IMR-90 (cell line): ENCODE measurements around the gene NPTN. TPM values are rescaled to one million over a fixed set of nuclear protein-coding genes. Genes with fewer than 3 reads are reported as not detected.

Source experiments
- ATAC-seq: fragments of 200-7000 bp; cut with Tn5 transposase; 2 replicates; pipeline ENCODE4 v1.9.1; 2020; ENCODE audit warnings: low read depth, mild to moderate bottlenecking, moderate library complexity
- BruUV-seq: library from RNA; stranded (reverse); fragments of 400-500 nt; replicated peaks from 2 replicates; lab custom pipeline; 2021; lab: Mats Ljungman, UMichigan
- CTCF ChIA-PET: fragments of 300-600 bp; formaldehyde crosslinking; extraction: SDS; loops from one replicate; lab custom pipeline; 2021; ENCODE audit warnings: antibody characterized with exemption; lab: Yijun Ruan, JAX
- POLR2A ChIA-PET: fragments of 300-600 bp; sonication (Branson Sonifier 250); formaldehyde crosslinking; loops from one replicate; lab custom pipeline; 2022; ENCODE audit warnings: antibody characterized with exemption; ENCODE audit not compliant: unreplicated experiment; lab: Charles Lee
- DNase-seq: peaks from one replicate; pipeline ENCODE4 v3.0.0; 2013
- H2AFZ ChIP-seq: replicated peaks from 2 replicates; pipeline ENCODE3; 2013; ENCODE audit warnings: low read length, mild to moderate bottlenecking; ENCODE audit not compliant: poor library complexity
- H2AK5ac ChIP-seq: 2 replicates; pipeline ENCODE4 v1.6.1; 2013; ENCODE audit warnings: low read depth, low read length, inconsistent platforms
- H2AK9ac ChIP-seq: replicated peaks from 2 replicates; pipeline ENCODE3; 2013; ENCODE audit warnings: mild to moderate bottlenecking, low read depth, low read length, moderate library complexity; ENCODE audit not compliant: poor library complexity
- H2BK120ac ChIP-seq: 2 replicates; pipeline ENCODE4 v1.6.1; 2013; ENCODE audit warnings: low read depth, low read length, inconsistent platforms
- H2BK15ac ChIP-seq: 3 replicates; pipeline ENCODE4 v1.6.1; 2013; ENCODE audit warnings: low read depth, low read length, inconsistent platforms
- H2BK20ac ChIP-seq: 2 replicates; pipeline ENCODE4 v1.6.1; 2013; ENCODE audit warnings: low read depth, mild to moderate bottlenecking, inconsistent platforms, low read length, moderate library complexity
- H2BK5ac ChIP-seq: 2 replicates; pipeline ENCODE4 v1.6.1; 2013; ENCODE audit warnings: mild to moderate bottlenecking, low read depth, low read length, inconsistent platforms; ENCODE audit not compliant: poor library complexity, severe bottlenecking
- H3K14ac ChIP-seq: replicated peaks from 2 replicates; pipeline ENCODE4 v1.6.1; 2013; ENCODE audit warnings: low read depth, low read length, inconsistent platforms
- H3K18ac ChIP-seq: 2 replicates; pipeline ENCODE4 v1.6.1; 2013; ENCODE audit warnings: low read depth, low read length, control low read depth
- H3K23ac ChIP-seq: 2 replicates; pipeline ENCODE4 v1.6.1; 2013; ENCODE audit warnings: low read depth, low read length, inconsistent platforms
- H3K27ac ChIP-seq: 2 replicates; pipeline ENCODE4 v1.5.1; 2013; ENCODE audit warnings: mild to moderate bottlenecking, control low read depth, low read length; ENCODE audit not compliant: insufficient read depth
- H3K27me3 ChIP-seq: 2 replicates; pipeline ENCODE4 v1.6.1; 2013; ENCODE audit warnings: low read length; ENCODE audit not compliant: control insufficient read depth, insufficient read depth
- H3K36me3 ChIP-seq: 2 replicates; pipeline ENCODE4 v1.6.1; 2013; ENCODE audit warnings: low read length, mixed read lengths; ENCODE audit not compliant: control insufficient read depth, insufficient read depth
- H3K4ac ChIP-seq: 2 replicates; pipeline ENCODE4 v1.6.1; 2013; ENCODE audit warnings: low read depth, low read length, inconsistent platforms
- H3K4me1 ChIP-seq: 2 replicates; pipeline ENCODE4 v1.6.1; 2013; ENCODE audit warnings: low read length, mixed read lengths; ENCODE audit not compliant: control insufficient read depth, insufficient read depth
- H3K4me2 ChIP-seq: 2 replicates; pipeline ENCODE4 v1.6.1; 2013; ENCODE audit warnings: low read depth, mild to moderate bottlenecking, control low read depth, low read length, moderate library complexity
- H3K4me3 ChIP-seq: 2 replicates; pipeline ENCODE4 v1.5.1; 2013; ENCODE audit warnings: low read depth, mild to moderate bottlenecking, control low read depth, low read length, moderate library complexity; ENCODE audit not compliant: insufficient read depth
- H3K56ac ChIP-seq: 2 replicates; pipeline ENCODE4 v1.6.1; 2013; ENCODE audit warnings: low read length, inconsistent platforms; ENCODE audit not compliant: insufficient read depth; ENCODE audit errors: extremely low read depth
- H3K79me1 ChIP-seq, 2 experiments: 2 replicates each; pipeline ENCODE4 v1.6.1; 2013; ENCODE audit warnings: low read length in 2 of 2, inconsistent platforms in 1 of 2, low read depth in 1 of 2
- H3K9ac ChIP-seq: 2 replicates; pipeline ENCODE4 v1.6.1; 2013; ENCODE audit warnings: low read depth, low read length, control low read depth
- H3K9me1 ChIP-seq: 2 replicates; pipeline ENCODE4 v1.6.1; 2013; ENCODE audit warnings: low read length, inconsistent platforms; ENCODE audit not compliant: insufficient read depth
- H3K9me3 ChIP-seq: 2 replicates; pipeline ENCODE4 v1.6.1; 2013; ENCODE audit warnings: low read length; ENCODE audit not compliant: control insufficient read depth, insufficient read depth
- H4K20me1 ChIP-seq: 2 replicates; pipeline ENCODE4 v1.6.1; 2013; ENCODE audit warnings: low read length, inconsistent platforms; ENCODE audit not compliant: insufficient read depth
- H4K5ac ChIP-seq: 2 replicates; pipeline ENCODE4 v1.6.1; 2013; ENCODE audit warnings: mild to moderate bottlenecking, low read depth, low read length, control low read depth
- H4K8ac ChIP-seq, 2 experiments: 2 replicates each; pipeline ENCODE4 v1.6.1; 2013; ENCODE audit warnings: low read depth in 2 of 2, low read length in 2 of 2, control low read depth in 1 of 2, inconsistent platforms in 1 of 2
- H4K91ac ChIP-seq: 2 replicates; pipeline ENCODE4 v1.6.1; 2013; ENCODE audit warnings: low read depth, low read length, inconsistent platforms; ENCODE audit not compliant: insufficient read depth
- BHLHE40 ChIP-seq: fragments of 150-350 bp; IDR thresholded peaks from 2 replicates; pipeline ENCODE4 v1.6.1; 2016; ENCODE audit warnings: mild to moderate bottlenecking, low read depth, low read length
- CEBPB ChIP-seq: IDR thresholded peaks from 2 replicates; pipeline ENCODE4 v1.6.1; 2012; ENCODE audit warnings: low read depth, low read length, improper control_type of control experiment
- CHD1 ChIP-seq: IDR thresholded peaks from 2 replicates; pipeline ENCODE4 v1.6.1; 2012; ENCODE audit warnings: low read depth, low read length, improper control_type of control experiment
- CTCF ChIP-seq: conservative IDR thresholded peaks from 2 replicates; pipeline ENCODE4 v1.5.1; 2012; ENCODE audit warnings: mild to moderate bottlenecking, low read depth, low read length, improper control_type of control experiment
- ELK1 ChIP-seq: fragments of 150-350 bp; IDR thresholded peaks from 2 replicates; pipeline ENCODE4 v1.6.1; 2016; ENCODE audit warnings: low read depth, mild to moderate bottlenecking, low read length, moderate library complexity, borderline replicate concordance
- MAFK ChIP-seq: IDR thresholded peaks from 2 replicates; pipeline ENCODE4 v1.6.1; 2012; ENCODE audit warnings: low read depth, low read length, improper control_type of control experiment
- MAZ ChIP-seq: IDR thresholded peaks from 2 replicates; pipeline ENCODE4 v1.6.1; 2012; ENCODE audit warnings: low read depth, mild to moderate bottlenecking, low read length, improper control_type of control experiment, moderate library complexity, borderline replicate concordance
- MXI1 ChIP-seq: IDR thresholded peaks from 2 replicates; pipeline ENCODE4 v1.6.1; 2012; ENCODE audit warnings: low read depth, mild to moderate bottlenecking, low read length, moderate library complexity, borderline replicate concordance
- NFE2L2 ChIP-seq: fragments of 150-350 bp; IDR thresholded peaks from 2 replicates; pipeline ENCODE4 v1.6.1; 2016; ENCODE audit warnings: low read depth, mild to moderate bottlenecking, low read length
- POLR2A ChIP-seq: IDR thresholded peaks from 2 replicates; pipeline ENCODE4 v1.6.1; 2012; ENCODE audit warnings: mild to moderate bottlenecking, low read depth, low read length
- RAD21 ChIP-seq: IDR thresholded peaks from 2 replicates; pipeline ENCODE4 v1.6.1; 2012; ENCODE audit warnings: low read length, improper control_type of control experiment
- RCOR1 ChIP-seq: IDR thresholded peaks from 2 replicates; pipeline ENCODE4 v1.6.1; 2012; ENCODE audit warnings: mild to moderate bottlenecking, low read length, improper control_type of control experiment; ENCODE audit not compliant: insufficient replicate concordance
- RFX5 ChIP-seq: IDR thresholded peaks from 2 replicates; pipeline ENCODE4 v1.8.0; 2012; ENCODE audit warnings: low read depth, mild to moderate bottlenecking, low read length, moderate library complexity
- SMC3 ChIP-seq: fragments of 150-350 bp; IDR thresholded peaks from 2 replicates; pipeline ENCODE4 v1.6.1; 2016; ENCODE audit warnings: low read depth, mild to moderate bottlenecking, antibody characterized with exemption, low read length, moderate library complexity
- USF2 ChIP-seq: fragments of 150-350 bp; IDR thresholded peaks from 2 replicates; pipeline ENCODE4 v1.6.1; 2017; ENCODE audit warnings: mild to moderate bottlenecking, antibody characterized with exemption, low read length, low read depth
- WGBS, 2 experiments: methylation state at CpG; one replicate each; pipeline versions ENCODE4 v1.1.5 to v1.1.7; 2013; ENCODE audit warnings: missing lambda C conversion rate in 2 of 2; ENCODE audit not compliant: insufficient read length in 1 of 2; ENCODE audit errors: extremely low coverage in 2 of 2; 5-methylcytosine and 5-hydroxymethylcytosine counted together
- dilution Hi-C: fragments of 300-500 bp; cut with HindIII; formaldehyde crosslinking; loops from one replicate; pipeline ENCODE4 v1.14.3; 2018; ENCODE audit warnings: low sequenced_read_pairs; ENCODE audit not compliant: unreplicated experiment
- in situ Hi-C: fragments of 300-500 bp; cut with MboI; formaldehyde crosslinking; loops from 3 replicates; pipeline ENCODE4 v1.14.3; 2019; ENCODE audit warnings: low sequenced_read_pairs, inconsistent platforms, mixed read lengths
- intact Hi-C: fragments of 100-400 bp; cut with micrococcal nuclease; formaldehyde crosslinking; loops from 2 replicates; pipeline ENCODE4 v1.10.0; 2022
- polyA plus RNA-seq, 3 experiments: library from polyadenylated mRNA; depleted of rRNA; stranded (reverse); fragments of >200 nt; gene quantifications; 2 replicates each; pipeline ENCODE4 v1.2.3, GENCODE V29; 2012; ENCODE audit warnings: low replicate concordance in 1 of 3
- total RNA-seq: library from RNA; depleted of rRNA; stranded (reverse); fragments of >200 nt; gene quantifications from 2 replicates; pipeline ENCODE4 v1.2.3, GENCODE V29; 2012

Gene NPTN
- total and polyA plus RNA-seq, 2 of the 4 experiments (the other 2 are of a cell fraction): 171 to 329 TPM

- H3K4ac ChIP-seq: no peak overlapping the region
- H2BK5ac ChIP-seq: no peak overlapping the region
- no peak overlapping the region for H3K18ac ChIP-seq
- no peak overlapping the region for H3K4me3 ChIP-seq
- no peak overlapping the region for H2BK20ac ChIP-seq
- peaks cover 24% of the 10 kb centered on the region for H3K36me3 ChIP-seq
- no peaks in the 10 kb centered on the region for H3K27me3 ChIP-seq
- no peaks in the 10 kb centered on the region for H3K9me3 ChIP-seq
- DNase-seq: no peak
- H4K91ac ChIP-seq: no peak overlapping the region
- ChIA-PET CTCF (interaction anchor here (0.5 to 1.2 kb wide), 2 partner anchors 46 to 48 kb away, joined by 3 to 4 read pairs; no protein-coding TSS in a partner anchor), POLR2A (no interaction called here)
- no peak overlapping the region for H3K56ac ChIP-seq
- no peak overlapping the region for H2BK15ac ChIP-seq
- H3K4me2 ChIP-seq: no peak overlapping the region
- no TSS peak for BruUV-seq
- no peak overlapping the region for H3K14ac ChIP-seq
- no peak overlapping the region for H3K9ac ChIP-seq
- 100% methylated on average over 1 of the region's 5 CpGs; no CpG with 5 or more reads in 1 of the 2 experiments for WGBS, 2 experiments
- H3K79me1 ChIP-seq: peaks cover 47 to 81% of the 10 kb centered on the region in 2 experiments
- ATAC-seq: no peak
- in situ Hi-C loops (no loop called here), intact Hi-C loops (no loop called here), dilution Hi-C loops (no loop called here)
- no peak overlapping the region for H2AK5ac ChIP-seq
- H3K9me1 ChIP-seq: peaks cover 12% of the 10 kb centered on the region
- H2BK120ac ChIP-seq: no peak overlapping the region
- H3K27ac ChIP-seq: no peak overlapping the region
- H2AK9ac ChIP-seq: no peak overlapping the region
- peaks cover 49% of the 10 kb centered on the region for H4K20me1 ChIP-seq
- peaks cover 3% of the 10 kb centered on the region; the same call in 1 of the 2 replicates for H3K4me1 ChIP-seq
- no peak overlapping the region for H2AFZ ChIP-seq
- no peak for TF ChIP-seq MAZ
- TF ChIP-seq ELK1: no peak
- no peak for TF ChIP-seq RFX5
- no peak for TF ChIP-seq NFE2L2
- no peak for TF ChIP-seq RAD21
- no peak for TF ChIP-seq POLR2A
- no peak for TF ChIP-seq SMC3
- TF ChIP-seq BHLHE40: no peak
- no peak for TF ChIP-seq CHD1
- no peak for TF ChIP-seq RCOR1
- no peak for TF ChIP-seq USF2
- no peak for TF ChIP-seq MAFK
- no peak for TF ChIP-seq CEBPB
- no peak for TF ChIP-seq CTCF
- TF ChIP-seq MXI1: no peak
- H4K8ac ChIP-seq: no peak overlapping the region
- no peak overlapping the region for H3K23ac ChIP-seq
- H4K5ac ChIP-seq: no peak overlapping the region
These were observed 42.9 kb downstream of the NPTN start for GRCh38 chr15:73590263-73590662.
